HK-2 (cell line): ENCODE data around the gene TOP3A.

ENCODE experiments used
- DNase-seq: peaks from one replicate; pipeline ENCODE4 v3.0.0-alpha.2; 2018; ENCODE audit not compliant: unreplicated experiment

The TOP3A gene

GRCh38 chr17:18231164-18231563 lies 83.6 kb downstream of the TOP3A start:
- no peak for DNase-seq

DNA sequence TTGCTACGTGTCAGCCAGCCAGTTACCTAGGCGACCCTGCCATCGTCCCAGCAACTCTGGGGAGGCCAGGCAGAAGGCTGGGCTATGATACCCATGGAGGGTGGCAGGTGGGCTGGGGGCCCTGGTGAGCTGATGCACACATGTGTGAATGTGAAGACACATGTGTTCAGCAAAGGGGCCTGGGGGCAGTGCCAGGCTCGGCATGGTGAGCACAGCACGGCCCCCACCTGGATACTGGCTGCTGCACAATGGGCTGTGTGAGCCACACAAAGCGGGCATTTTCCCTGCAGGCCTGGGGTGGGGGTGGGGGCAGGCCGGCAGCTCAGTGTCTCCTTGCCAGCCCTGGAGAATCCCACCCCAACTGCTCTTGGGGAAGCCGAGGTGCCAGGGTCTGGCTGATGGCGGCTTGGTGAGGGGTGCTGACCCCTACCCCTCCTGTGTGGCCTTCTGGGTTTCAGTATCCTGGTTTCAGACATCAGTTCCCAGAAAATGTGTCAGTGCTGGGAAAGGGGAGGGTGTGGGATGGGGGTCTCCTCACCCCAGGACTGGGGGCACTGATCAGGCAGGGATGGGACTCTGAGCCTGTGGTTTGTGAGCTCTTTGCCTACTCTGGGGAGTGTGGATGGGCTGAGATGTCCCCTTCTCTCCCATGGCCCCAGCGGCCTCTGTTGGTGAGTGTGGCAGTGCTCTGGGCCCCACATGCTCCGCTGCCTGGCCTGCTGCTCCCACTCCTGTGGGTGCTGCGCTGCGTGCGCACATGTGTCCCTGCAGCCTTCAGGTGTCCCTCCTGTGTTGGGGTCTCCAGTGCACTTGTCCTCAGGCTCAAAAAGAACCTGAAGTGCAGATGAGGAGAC lies 84.3 kb downstream of the TOP3A start:
- no peak for DNase-seq

- DNase-seq: no peak
Observed at GRCh38 chr17:18229771-18230170, 85.0 kb downstream of the TOP3A start.

DNA sequence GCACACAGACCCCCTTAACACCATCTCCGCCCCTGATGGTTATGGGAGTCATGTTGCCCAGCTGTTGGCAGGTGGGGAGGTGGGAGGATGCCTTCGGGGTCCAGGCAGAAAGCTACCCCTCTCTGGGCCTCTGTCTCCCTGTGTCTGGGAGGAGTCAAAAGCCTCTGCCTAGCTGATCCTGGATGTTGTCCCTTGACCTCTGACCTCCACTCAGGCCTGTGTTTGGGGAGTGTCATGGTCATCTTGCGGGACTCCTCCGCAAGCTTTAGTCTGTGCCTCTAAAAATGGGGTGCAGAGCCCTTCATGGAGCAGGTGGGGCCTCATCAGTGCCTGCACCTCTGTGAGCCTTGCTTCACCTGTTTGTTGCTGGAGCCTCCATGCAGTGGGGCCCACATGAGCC lies 85.5 kb downstream of the TOP3A start:
- no peak for DNase-seq

- no peak for DNase-seq
Observed at GRCh38 chr17:18228176-18228682, 86.6 kb downstream of the TOP3A start.

DNA sequence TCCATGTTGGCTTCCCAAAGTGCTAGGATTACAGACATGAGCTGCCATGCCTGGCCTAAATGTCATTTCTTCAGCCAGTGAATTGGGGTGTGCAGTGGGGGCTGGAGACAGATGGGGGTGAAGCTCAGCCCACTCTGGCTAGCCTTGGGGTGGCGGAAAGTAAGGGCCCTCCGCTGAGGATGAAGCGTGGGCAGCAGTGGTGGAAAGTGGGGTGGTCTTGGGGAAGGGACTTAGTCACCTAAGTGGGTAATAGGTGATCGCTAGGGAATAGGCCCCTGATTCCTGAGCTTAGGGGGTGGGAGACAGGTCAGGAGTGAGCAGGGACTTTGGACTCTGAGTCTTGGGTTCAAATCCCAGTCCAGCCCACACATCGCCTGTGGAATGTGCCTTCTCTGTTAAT lies 87.2 kb downstream of the TOP3A start:
- DNase-seq: no peak

- DNase-seq: no peak
Observed at GRCh38 chr17:18226284-18226945, 88.4 kb downstream of the TOP3A start.

GRCh38 chr17:18225642-18226283 lies 89.0 kb downstream of the TOP3A start:
- no peak for DNase-seq

GRCh38 chr17:18225121-18225641 lies 89.6 kb downstream of the TOP3A start, which contains the start of gene LLGL1:
TSS of gene LLGL1 (plus strand) at chr17:18225635. CDS start at chr17:18225683, 48 bp downstream.
- peak; percentile 95 for DNase-seq

GRCh38 chr17:18224387-18225120 lies 90.2 kb downstream of the TOP3A start:
- no peak for DNase-seq

DNA sequence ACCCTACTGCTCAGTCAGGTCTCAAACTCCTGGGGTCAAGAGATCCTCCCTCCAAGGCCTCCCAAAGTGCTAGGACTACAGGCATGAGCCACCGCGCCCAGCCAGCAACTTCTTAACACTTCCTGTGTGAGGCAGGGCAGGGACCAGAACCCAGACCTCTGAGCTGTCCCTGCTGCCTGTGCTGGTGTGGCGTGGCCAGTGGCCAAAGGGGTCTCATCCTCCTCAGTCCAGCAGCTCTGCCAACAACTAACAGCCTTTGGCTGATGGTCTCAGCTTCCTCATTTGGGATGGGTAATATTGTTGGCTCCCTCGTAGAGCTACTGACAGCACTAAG lies 90.8 kb downstream of the TOP3A start:
- no peak for DNase-seq
